ENCODE data around the gene GEN1. TPM values are rescaled to one million over a fixed set of nuclear protein-coding genes. Genes with fewer than 3 reads are reported as not detected.

The GEN1 gene
- total and polyA plus RNA-seq, 2 of the 4 experiments (the other 2 are of a cell fraction): 7.9 to 8.3 TPM

- ChIA-PET POLR2A (ENCODE audit: unreplicated experiment) (no interaction called here), CTCF (interaction anchor here (0.5 to 1.4 kb wide), 4 partner anchors 8 to 790 kb away, joined by 3 to 6 read pairs (median 3); no protein-coding TSS in a partner anchor)
- TF ChIP-seq BHLHE40 (IDR thresholded peaks at IDR 0.05; ENCODE audit: low read depth, low read length) (no peak), MAZ (IDR thresholded peaks at IDR 0.05; ENCODE audit: borderline replicate concordance, low read depth, low read length) (no peak), POLR2A (IDR thresholded peaks at IDR 0.05; ENCODE audit: low read depth, low read length) (no peak), USF2 (IDR thresholded peaks at IDR 0.05; ENCODE audit: low read depth, low read length) (no peak), RAD21 (IDR thresholded peaks at IDR 0.05; ENCODE audit: low read length) (no peak), ELK1 (IDR thresholded peaks at IDR 0.05; ENCODE audit: borderline replicate concordance, low read depth, low read length) (no peak), SMC3 (IDR thresholded peaks at IDR 0.05; ENCODE audit: low read depth, low read length) (no peak), NFE2L2 (IDR thresholded peaks at IDR 0.05; ENCODE audit: low read depth, low read length) (no peak), RCOR1 (IDR thresholded peaks at IDR 0.05; ENCODE audit: insufficient replicate concordance, low read length) (no peak), CEBPB (IDR thresholded peaks at IDR 0.05; ENCODE audit: low read depth, low read length) (no peak), MXI1 (IDR thresholded peaks at IDR 0.05; ENCODE audit: borderline replicate concordance, low read depth, low read length) (no peak), RFX5 (IDR thresholded peaks at IDR 0.05; ENCODE audit: low read depth, low read length) (no peak), CTCF (conservative IDR thresholded peaks at IDR 0.05; ENCODE audit: low read depth, low read length) (no peak), MAFK (IDR thresholded peaks at IDR 0.05; ENCODE audit: low read depth, low read length) (no peak), CHD1 (IDR thresholded peaks at IDR 0.05; ENCODE audit: low read depth, low read length) (no peak), FOS (IDR thresholded peaks at IDR 0.05; ENCODE audit: low read depth, low read length) (no peak)
- Histone ChIP-seq H2BK120ac (ENCODE audit: low read depth, low read length) (no peak overlapping the region), H2BK20ac (ENCODE audit: low read depth, low read length) (no peak overlapping the region), H4K20me1 (ENCODE audit: insufficient read depth, low read length) (no peaks in the 10 kb centered on the region), H3K14ac (replicated peaks; ENCODE audit: low read depth, low read length) (no peak overlapping the region), H2AFZ (replicated peaks; ENCODE audit: low read length, poor library complexity) (no peak overlapping the region), H3K9me1 (ENCODE audit: insufficient read depth, low read length) (no peaks in the 10 kb centered on the region), H3K18ac (ENCODE audit: low read depth, low read length) (no peak overlapping the region), H4K5ac (ENCODE audit: low read depth, low read length) (no peak overlapping the region), H3K4me2 (ENCODE audit: low read depth, low read length) (no peak overlapping the region), H2AK9ac (replicated peaks; ENCODE audit: low read depth, low read length, poor library complexity) (no peak overlapping the region), H3K9me3 (ENCODE audit: control insufficient read depth, insufficient read depth, low read length) (no peaks in the 10 kb centered on the region), H2BK5ac (ENCODE audit: low read depth, low read length, poor library complexity, severe bottlenecking) (no peak overlapping the region), H2BK15ac (ENCODE audit: low read depth, low read length) (no peak overlapping the region), H3K4me3 (ENCODE audit: insufficient read depth, low read depth, low read length) (no peak overlapping the region), H3K4me1 (ENCODE audit: control insufficient read depth, insufficient read depth, low read length) (no peaks in the 10 kb centered on the region), H3K27me3 (ENCODE audit: control insufficient read depth, insufficient read depth, low read length) (no peaks in the 10 kb centered on the region), H3K79me1 (ENCODE audit: low read depth in 1 of 2, low read length in 2 of 2) (no peaks in the 10 kb centered on the region), H3K56ac (ENCODE audit: extremely low read depth, insufficient read depth, low read length) (no peak overlapping the region), H4K91ac (ENCODE audit: insufficient read depth, low read depth, low read length) (no peak overlapping the region), H3K9ac (ENCODE audit: low read depth, low read length) (no peak overlapping the region), H3K27ac (ENCODE audit: insufficient read depth, low read length) (no peak overlapping the region), H4K8ac (ENCODE audit: low read depth in 2 of 2, low read length in 2 of 2) (no peak overlapping the region), H3K23ac (ENCODE audit: low read depth, low read length) (no peak overlapping the region), H2AK5ac (ENCODE audit: low read depth, low read length) (no peak overlapping the region), H3K36me3 (ENCODE audit: control insufficient read depth, insufficient read depth, low read length) (peaks cover 5% of the 10 kb centered on the region; the same call in 1 of the 2 replicates), H3K4ac (ENCODE audit: low read depth, low read length) (no peak overlapping the region)
- ATAC-seq (ENCODE audit: low read depth) (no peak), DNase-seq (no peak)
- intact Hi-C loops (cut with micrococcal nuclease) (loop anchor here (10.0 kb wide), 1 partner anchor 427 kb away; no protein-coding TSS in a partner anchor), dilution Hi-C loops (cut with HindIII; ENCODE audit: low sequenced_read_pairs, unreplicated experiment) (no loop called here), in situ Hi-C loops (cut with MboI; ENCODE audit: low sequenced_read_pairs) (no loop called here)
- WGBS, 2 experiments (ENCODE audit: extremely low coverage in 2 of 2, insufficient read length in 1 of 2): no CpG with 5 or more reads among the region's 6 CpGs
- BruUV-seq (replicated peaks): no TSS peak
Observed at GRCh38 chr2:17728210-17728609, 25.7 kb upstream of the GEN1 start.
